ENCODE results near the gene ELOVL1.

The ELOVL1 gene

GRCh38 chr1:43324810-43325209, 43.0 kb downstream of the ELOVL1 start:
- no peak for DNase-seq

DNA sequence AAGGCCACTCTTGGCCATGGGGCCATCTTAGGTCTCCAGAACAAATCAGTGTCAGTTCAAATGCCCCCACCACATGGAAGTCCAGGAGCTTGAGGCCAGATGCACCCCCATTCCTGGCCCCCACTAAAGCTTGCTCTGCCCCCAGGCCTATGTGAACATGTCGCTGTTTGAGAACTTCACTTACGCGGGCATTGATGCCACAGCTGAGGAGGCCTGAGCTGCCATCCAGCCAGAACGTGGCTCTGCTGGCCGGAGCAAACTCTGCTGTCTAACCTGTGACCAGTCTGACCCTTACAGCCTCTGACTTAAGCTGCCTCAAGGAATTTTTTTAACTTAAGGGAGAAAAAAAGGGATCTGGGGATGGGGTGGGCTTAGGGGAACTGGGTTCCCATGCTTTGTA, 45.3 kb downstream of the ELOVL1 start:
- DNase-seq = no peak

GRCh38 chr1:43321331-43321891, 46.4 kb downstream of the ELOVL1 start:
- no peak for DNase-seq

DNA sequence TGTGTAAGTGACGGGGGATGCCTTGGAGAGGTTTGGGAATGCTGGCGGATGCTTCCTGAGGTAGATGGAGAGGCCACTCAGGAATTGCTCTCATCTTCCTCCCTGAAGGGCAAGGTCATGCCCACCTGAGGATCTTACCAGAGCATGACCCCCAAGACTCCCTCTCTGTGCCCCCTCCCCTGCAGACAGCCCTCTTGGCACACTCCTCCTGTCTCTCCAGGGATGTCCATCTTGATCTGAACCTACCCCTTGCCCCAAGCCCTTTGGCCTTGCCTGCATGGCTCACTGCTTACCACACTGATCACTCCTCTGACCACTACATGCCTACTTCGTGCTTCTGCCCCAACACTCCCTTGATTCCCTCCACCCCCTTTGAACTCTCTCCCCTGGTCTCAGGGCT, 48.0 kb downstream of the ELOVL1 start:
- no peak for DNase-seq

DNA sequence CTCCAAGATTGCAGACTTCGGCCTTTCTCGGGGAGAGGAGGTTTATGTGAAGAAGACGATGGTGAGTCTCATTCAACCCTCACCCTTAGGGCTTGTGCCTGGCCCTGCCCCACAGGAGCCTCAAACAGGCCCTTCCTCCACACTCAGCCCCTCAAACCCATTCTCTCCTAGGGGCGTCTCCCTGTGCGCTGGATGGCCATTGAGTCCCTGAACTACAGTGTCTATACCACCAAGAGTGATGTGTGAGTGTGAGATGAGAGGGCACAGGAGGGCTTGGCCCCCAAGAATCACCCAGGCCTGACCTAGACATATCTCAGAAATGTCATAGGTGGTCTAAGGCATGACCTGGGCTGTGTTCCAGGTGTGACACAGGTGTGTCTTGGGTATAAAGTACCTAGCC, 48.5 kb downstream of the ELOVL1 start:
- no peak for DNase-seq

- DNase-seq = no peak
Measured at GRCh38 chr1:43318831-43319230, 49.0 kb downstream of the ELOVL1 start.

- peak in 2 of 3 donors; percentile 31 to 59 for DNase-seq
Measured at GRCh38 chr1:43317817-43318471, 49.9 kb downstream of the ELOVL1 start.

DNA sequence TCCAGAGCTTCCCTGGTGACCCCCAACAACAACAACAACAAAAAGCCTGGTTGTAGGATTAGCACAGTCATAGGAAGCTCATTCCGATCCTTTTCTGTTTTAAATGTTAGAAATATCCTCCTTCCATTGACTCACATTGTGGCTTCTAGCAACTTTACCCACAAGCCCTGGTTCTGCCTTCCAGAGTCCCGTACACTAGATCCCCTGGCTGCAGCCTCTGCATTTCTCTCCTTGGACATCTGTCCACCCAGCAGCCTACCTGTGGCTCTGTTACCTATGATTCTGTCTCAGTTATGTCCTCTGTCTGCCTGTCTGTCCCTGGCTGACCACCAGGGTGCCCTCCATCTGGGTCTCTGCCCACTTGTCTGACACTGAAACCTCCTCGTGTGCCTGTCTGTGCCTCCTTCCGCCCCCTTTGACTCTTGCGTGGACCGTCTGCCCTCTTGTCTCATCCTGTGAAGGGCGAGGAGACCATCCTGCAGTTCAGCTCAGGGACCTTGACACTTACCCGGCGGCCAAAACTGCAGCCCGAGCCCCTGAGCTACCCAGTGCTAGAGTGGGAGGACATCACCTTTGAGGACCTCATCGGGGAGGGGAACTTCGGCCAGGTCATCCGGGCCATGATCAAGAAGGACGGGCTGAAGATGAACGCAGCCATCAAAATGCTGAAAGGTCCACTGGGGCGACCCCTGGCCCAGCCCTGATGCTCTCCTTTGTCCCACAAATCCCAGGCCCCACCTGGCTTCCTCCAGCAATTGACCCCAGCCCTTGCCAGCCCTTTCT, 50.9 kb downstream of the ELOVL1 start:
- DNase-seq = no peak

DNA sequence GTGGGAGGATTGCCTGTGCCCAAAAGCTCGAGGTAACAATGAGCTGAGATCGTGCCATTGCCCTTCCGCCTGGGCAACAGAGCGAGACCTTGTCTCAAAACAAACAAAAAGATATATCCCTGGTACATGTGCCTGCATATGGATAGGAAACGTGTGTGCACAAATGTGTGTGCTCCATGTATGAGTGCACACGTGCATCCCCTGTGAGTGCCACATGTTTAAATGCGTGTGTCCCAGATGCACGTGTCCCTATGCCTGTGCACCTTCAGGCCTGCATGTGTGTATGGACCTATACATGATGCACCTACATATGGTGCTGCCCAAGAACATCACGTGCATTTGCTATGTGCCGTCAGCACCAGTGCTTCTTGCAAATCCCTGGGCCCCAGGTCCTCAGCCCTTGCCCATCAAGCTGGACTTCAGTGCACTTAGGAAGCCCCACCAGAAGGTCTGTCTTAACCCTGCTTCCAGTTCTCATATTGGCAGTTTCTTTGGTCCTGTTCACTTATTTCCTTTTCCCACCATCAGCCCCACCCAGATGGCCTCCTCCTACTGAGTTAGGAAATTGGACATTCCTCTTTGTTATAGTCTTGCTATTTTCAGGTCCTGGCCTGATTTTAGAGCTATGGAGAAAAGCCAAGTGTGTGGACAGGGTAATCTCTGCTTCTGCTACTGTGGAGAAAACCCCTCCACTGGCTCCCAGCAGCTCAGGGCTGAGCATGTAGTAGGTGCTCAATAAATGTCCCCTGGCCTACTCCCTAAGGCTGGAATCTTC, 51.7 kb downstream of the ELOVL1 start:
- no peak for DNase-seq

GRCh38 chr1:43315481-43315880, 52.3 kb downstream of the ELOVL1 start:
- no peak for DNase-seq

- DNase-seq = no peak
Measured at GRCh38 chr1:43314233-43314632, 53.6 kb downstream of the ELOVL1 start.

GRCh38 chr1:43313771-43314170, 54.0 kb downstream of the ELOVL1 start:
- DNase-seq = no peak

All from suppressor macrophage treated with lipopolysaccharide for 1 hour (primary cell).